ENCODE measurements around the gene RAPGEF1. TPM values are rescaled to one million over a fixed set of nuclear protein-coding genes. Genes with fewer than 3 reads are reported as not detected.

The RAPGEF1 gene
- total RNA-seq, 1 donor from 2014 or later, result 94.3 TPM

DNA sequence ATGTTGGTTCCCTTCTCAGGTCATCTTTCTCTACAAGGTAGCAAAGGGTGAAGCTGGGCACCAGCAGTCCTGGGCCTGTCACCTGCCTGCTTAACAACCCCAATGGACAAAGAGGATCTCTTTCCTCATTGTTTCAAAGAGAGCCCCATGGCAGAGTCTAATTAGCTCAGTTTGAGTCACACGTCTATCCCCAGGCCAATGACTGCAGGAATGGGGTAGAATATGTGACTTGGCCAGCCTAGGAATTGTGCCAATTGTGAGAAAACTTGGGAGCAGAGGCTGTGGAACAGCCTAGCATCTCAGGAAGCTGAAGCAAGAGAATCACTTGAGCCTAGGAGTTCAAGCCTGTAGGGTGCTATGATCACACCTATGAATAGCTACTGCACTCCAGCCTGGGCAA, 3.6 kb upstream of the RAPGEF1 start:
- Mint-ChIP-seq H3K4me1 (ENCODE audit: unreplicated experiment) (peaks cover 8% of the 10 kb centered on the region), H3K36me3 (ENCODE audit: unreplicated experiment) (no peaks in the 10 kb centered on the region), H3K4me3 (ENCODE audit: unreplicated experiment) (no peak overlapping the region), H3K27ac (ENCODE audit: unreplicated experiment) (no peak overlapping the region), H3K27me3 (ENCODE audit: unreplicated experiment) (no peaks in the 10 kb centered on the region), H3K9me3 (ENCODE audit: unreplicated experiment) (no peaks in the 10 kb centered on the region)
- TF ChIP-seq, protein P1, sequence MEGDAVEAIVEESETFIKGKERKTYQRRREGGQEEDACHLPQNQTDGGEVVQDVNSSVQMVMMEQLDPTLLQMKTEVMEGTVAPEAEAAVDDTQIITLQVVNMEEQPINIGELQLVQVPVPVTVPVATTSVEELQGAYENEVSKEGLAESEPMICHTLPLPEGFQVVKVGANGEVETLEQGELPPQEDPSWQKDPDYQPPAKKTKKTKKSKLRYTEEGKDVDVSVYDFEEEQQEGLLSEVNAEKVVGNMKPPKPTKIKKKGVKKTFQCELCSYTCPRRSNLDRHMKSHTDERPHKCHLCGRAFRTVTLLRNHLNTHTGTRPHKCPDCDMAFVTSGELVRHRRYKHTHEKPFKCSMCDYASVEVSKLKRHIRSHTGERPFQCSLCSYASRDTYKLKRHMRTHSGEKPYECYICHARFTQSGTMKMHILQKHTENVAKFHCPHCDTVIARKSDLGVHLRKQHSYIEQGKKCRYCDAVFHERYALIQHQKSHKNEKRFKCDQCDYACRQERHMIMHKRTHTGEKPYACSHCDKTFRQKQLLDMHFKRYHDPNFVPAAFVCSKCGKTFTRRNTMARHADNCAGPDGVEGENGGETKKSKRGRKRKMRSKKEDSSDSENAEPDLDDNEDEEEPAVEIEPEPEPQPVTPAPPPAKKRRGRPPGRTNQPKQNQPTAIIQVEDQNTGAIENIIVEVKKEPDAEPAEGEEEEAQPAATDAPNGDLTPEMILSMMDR (IDR thresholded peaks at IDR 0.05), result no peak
- no peak for DNase-seq (ENCODE audit: extremely low spot score, unreplicated experiment)

DNA sequence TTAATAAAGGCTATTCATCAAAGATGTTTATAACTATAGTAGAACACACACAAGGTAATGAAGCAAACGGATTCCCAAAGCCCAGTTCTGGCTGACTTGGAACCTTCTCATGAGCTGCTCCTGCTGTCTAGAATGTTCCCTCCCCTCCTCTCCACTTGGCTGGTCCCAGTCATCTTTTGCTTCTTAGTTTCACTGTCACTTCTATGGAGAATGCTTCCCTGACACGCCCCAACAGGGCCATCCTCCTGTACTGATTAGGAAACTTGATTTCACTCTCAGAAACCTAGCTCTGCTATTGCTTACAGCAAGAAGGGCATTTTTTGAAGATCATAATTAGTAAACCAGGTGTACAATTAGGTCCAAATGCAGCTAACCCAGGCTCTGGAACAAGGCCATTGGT, 3.2 kb upstream of the RAPGEF1 start:
- no peaks in the 10 kb centered on the region for H3K9me3 Mint-ChIP-seq (ENCODE audit: unreplicated experiment)
- H3K27me3 Mint-ChIP-seq (ENCODE audit: unreplicated experiment), result no peaks in the 10 kb centered on the region
- no peak overlapping the region for H3K4me3 Mint-ChIP-seq (ENCODE audit: unreplicated experiment)
- H3K36me3 Mint-ChIP-seq (ENCODE audit: unreplicated experiment), result no peaks in the 10 kb centered on the region
- TF ChIP-seq, protein P1 (IDR thresholded peaks at IDR 0.05), result no peak
- peaks cover 11% of the 10 kb centered on the region for H3K4me1 Mint-ChIP-seq (ENCODE audit: unreplicated experiment)
- no peak for DNase-seq (ENCODE audit: extremely low spot score, unreplicated experiment)
- H3K27ac Mint-ChIP-seq (ENCODE audit: unreplicated experiment), result no peak overlapping the region

DNA sequence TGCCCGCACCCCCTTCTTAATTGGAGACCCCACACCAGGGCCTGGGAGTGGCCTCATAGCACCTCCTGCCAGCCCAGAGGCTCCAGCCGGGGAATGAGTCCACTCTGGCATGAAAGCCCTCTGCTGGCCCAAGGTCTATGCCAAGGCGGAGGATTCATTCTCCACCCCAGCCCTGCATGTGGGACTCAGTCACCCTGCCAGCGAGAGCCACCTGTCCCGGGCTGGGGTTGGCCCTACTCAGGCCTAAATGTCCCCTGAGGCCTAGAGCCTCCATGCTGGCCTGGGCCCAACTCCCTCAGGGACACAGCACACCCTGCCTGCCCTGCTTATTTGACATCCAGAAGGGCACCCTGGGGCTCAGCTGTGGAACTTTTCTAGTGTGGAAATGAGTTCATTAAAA, 1.0 kb upstream of the RAPGEF1 start:
- DNase-seq (ENCODE audit: extremely low spot score, unreplicated experiment), result no peak
- Mint-ChIP-seq H3K4me1 (ENCODE audit: unreplicated experiment) (peaks cover 28% of the 10 kb centered on the region), H3K27me3 (ENCODE audit: unreplicated experiment) (no peaks in the 10 kb centered on the region), H3K9me3 (ENCODE audit: unreplicated experiment) (no peaks in the 10 kb centered on the region), H3K36me3 (ENCODE audit: unreplicated experiment) (no peaks in the 10 kb centered on the region), H3K4me3 (ENCODE audit: unreplicated experiment) (peak overlapping the region; percentile 72), H3K27ac (ENCODE audit: unreplicated experiment) (no peak overlapping the region)
- TF ChIP-seq, protein P1 (IDR thresholded peaks at IDR 0.05), result no peak

DNA sequence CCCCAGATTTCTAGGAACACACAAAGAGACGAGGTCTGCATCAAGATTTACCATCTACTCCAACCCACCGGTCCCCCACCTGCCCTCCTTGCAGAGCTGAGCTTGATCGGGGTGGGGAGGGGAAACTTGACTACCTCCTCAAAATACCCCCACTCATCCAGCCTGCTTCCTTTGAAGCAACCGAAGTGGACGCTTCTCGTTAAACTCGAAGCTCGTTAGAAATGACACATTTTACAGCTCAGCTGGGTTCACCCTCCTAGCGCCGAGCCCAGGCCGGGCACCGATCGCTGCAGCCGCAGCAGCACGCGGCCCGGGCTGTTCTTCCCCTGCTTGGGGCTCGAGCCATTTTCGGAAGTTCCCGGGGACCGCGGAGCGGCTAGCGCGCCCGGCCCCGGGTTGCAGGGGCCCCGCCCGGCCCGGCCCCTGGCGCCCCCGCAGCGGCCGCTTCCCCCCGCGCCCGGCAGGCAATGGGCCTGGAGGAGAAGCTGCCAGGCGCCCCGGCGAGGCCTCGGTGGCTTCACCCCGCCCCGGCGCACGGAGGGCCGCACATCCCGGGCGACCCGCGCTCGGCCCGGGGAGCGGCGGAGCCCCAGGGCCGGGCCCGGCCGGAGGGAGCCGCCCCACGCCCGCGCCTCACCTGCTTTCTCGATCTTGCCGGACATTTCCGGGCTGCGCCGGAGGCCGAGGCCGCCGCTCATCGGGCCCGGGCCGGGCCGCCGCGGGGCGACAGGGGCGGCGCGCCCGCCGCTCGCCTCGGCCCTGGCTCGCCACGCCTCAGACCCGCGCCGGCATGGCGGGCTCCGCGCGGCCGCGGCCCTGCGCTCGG, 530 bp downstream of the RAPGEF1 start:
- Mint-ChIP-seq H3K4me1 (ENCODE audit: unreplicated experiment) (peaks cover 43% of the 10 kb centered on the region), H3K4me3 (ENCODE audit: unreplicated experiment) (peak overlapping the region; percentile 88), H3K27ac (ENCODE audit: unreplicated experiment) (peak overlapping the region; percentile 79), H3K36me3 (ENCODE audit: unreplicated experiment) (no peaks in the 10 kb centered on the region), H3K9me3 (ENCODE audit: unreplicated experiment) (no peaks in the 10 kb centered on the region), H3K27me3 (ENCODE audit: unreplicated experiment) (no peaks in the 10 kb centered on the region)
- DNase-seq (ENCODE audit: extremely low spot score, unreplicated experiment), result no peak
- TF ChIP-seq, protein P1 (IDR thresholded peaks at IDR 0.05), result no peak

DNA sequence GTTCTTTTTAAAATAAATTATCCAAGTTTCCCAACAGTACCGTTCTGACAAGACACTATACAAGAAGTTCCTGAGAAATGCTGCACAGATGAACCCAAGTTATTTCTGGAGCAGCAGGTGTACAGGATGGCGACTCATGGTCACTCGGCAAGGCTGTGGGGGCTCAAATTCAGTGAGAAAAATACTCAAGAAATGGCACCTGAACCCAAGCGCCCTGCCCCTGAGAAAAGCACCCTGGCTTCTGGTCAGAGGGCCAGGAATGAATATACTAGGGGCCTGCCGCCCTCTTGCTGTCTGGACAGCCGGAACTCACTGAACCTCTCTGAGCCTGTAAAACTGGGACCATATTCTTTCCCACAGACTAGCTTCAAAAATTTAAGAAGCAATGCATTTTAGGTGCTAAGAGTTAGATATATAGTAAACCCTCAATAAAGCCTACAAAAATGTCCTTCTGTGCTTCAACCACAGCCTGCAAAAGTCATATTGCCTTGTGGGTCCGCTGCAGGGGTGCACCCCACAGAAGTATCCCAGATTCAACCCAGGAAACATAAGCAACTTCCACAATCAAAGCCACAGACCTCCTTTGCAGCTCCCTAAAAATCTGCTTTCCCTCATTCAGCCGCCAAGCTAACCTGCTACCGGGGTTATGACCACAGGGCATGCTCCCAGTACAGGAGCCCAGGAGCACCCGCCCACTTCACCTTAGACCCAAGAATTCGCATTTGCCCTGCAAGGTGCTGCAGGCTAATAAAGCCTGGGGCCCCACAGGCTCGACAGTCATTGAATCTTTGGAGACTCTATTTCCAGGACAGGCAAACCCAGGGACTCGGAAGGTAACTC, 1.4 kb downstream of the RAPGEF1 start:
- peak overlapping the region; percentile 79 for H3K27ac Mint-ChIP-seq (ENCODE audit: unreplicated experiment)
- peaks cover 52% of the 10 kb centered on the region for H3K4me1 Mint-ChIP-seq (ENCODE audit: unreplicated experiment)
- no peaks in the 10 kb centered on the region for H3K36me3 Mint-ChIP-seq (ENCODE audit: unreplicated experiment)
- H3K9me3 Mint-ChIP-seq (ENCODE audit: unreplicated experiment), result no peaks in the 10 kb centered on the region
- TF ChIP-seq, protein P1 (IDR thresholded peaks at IDR 0.05), result no peak
- DNase-seq (ENCODE audit: extremely low spot score, unreplicated experiment), result no peak
- no peaks in the 10 kb centered on the region for H3K27me3 Mint-ChIP-seq (ENCODE audit: unreplicated experiment)
- peak overlapping the region; percentile 88 for H3K4me3 Mint-ChIP-seq (ENCODE audit: unreplicated experiment)
